Measurements from ENCODE around the gene PAXIP1.
A peak's percentile ranks its signal among the peaks of the same experiment; 100 is the strongest.
"Not testable (repeated sequence)": the region's sequence is repeated elsewhere in the genome, so short reads cannot be mapped to it uniquely, and the experiment has no call there.

Gene PAXIP1, protein sequence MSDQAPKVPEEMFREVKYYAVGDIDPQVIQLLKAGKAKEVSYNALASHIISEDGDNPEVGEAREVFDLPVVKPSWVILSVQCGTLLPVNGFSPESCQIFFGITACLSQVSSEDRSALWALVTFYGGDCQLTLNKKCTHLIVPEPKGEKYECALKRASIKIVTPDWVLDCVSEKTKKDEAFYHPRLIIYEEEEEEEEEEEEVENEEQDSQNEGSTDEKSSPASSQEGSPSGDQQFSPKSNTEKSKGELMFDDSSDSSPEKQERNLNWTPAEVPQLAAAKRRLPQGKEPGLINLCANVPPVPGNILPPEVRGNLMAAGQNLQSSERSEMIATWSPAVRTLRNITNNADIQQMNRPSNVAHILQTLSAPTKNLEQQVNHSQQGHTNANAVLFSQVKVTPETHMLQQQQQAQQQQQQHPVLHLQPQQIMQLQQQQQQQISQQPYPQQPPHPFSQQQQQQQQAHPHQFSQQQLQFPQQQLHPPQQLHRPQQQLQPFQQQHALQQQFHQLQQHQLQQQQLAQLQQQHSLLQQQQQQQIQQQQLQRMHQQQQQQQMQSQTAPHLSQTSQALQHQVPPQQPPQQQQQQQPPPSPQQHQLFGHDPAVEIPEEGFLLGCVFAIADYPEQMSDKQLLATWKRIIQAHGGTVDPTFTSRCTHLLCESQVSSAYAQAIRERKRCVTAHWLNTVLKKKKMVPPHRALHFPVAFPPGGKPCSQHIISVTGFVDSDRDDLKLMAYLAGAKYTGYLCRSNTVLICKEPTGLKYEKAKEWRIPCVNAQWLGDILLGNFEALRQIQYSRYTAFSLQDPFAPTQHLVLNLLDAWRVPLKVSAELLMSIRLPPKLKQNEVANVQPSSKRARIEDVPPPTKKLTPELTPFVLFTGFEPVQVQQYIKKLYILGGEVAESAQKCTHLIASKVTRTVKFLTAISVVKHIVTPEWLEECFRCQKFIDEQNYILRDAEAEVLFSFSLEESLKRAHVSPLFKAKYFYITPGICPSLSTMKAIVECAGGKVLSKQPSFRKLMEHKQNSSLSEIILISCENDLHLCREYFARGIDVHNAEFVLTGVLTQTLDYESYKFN

DNA sequence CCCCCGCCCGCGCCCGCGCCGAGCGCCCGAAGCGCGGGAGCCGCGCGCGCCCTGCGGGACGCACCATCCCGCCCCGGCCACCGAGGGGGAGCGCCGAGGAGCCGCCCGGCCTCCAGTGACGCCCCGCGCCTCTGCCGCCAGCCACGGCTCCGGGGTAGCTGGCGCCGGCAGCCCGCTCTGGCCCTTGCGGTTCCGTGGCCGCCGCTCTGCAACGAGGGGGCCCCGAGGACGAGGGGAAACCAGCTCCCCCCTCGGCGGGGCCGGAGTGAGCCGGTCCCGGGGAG is at the start of gene PAXIP1:
PAXIP1 (minus strand) TSS at position 33 of the 284 bp plus-strand sequence. CDS start 195 bp downstream, outside the sequence.
- peak; percentile 82 for DNase-seq (ENCODE audit: extremely low spot score)
- ChIA-PET POLR2A (interaction anchor here (1.0 to 1.6 kb wide), 2 partner anchors 202 to 295 kb away, joined by 3 to 8 read pairs; partner anchors contain the start of gene INSIG1), CTCF (interaction anchor here (0.9 to 2.4 kb wide), 2 partner anchors 75 to 342 kb away, joined by 5 to 10 read pairs; no protein-coding TSS in a partner anchor)
- no peak for TF ChIP-seq CTCF (IDR thresholded peaks at IDR 0.05; ENCODE audit: control extremely low read depth, extremely low read depth, low read depth, missing control alignments)

GRCh38 chr7:155051355-155051754 is 48.4 kb upstream of the PAXIP1 start:
- ChIA-PET CTCF (interaction anchor here (1.0 kb wide), 2 partner anchors 9 to 35 kb away, joined by 3 read pairs; no protein-coding TSS in a partner anchor), POLR2A (no interaction called here)
- TF ChIP-seq CTCF (IDR thresholded peaks at IDR 0.05; ENCODE audit: control extremely low read depth, extremely low read depth, low read depth, missing control alignments): no peak
- DNase-seq (ENCODE audit: extremely low spot score): no peak

- DNase-seq (ENCODE audit: extremely low spot score): no peak
- ChIA-PET POLR2A (no interaction called here), CTCF (no interaction called here)
- no peak for TF ChIP-seq CTCF (IDR thresholded peaks at IDR 0.05; ENCODE audit: control extremely low read depth, extremely low read depth, low read depth, missing control alignments)
These were observed 45.1 kb upstream of the PAXIP1 start for GRCh38 chr7:155048006-155048405.

GRCh38 chr7:155043756-155044155 is 40.8 kb upstream of the PAXIP1 start:
- no peak for DNase-seq (ENCODE audit: extremely low spot score)
- ChIA-PET POLR2A (no interaction called here), CTCF (interaction anchor here (1.5 kb wide), 1 partner anchor 8 kb away, joined by 3 read pairs; no protein-coding TSS in a partner anchor)
- TF ChIP-seq CTCF (IDR thresholded peaks at IDR 0.05; ENCODE audit: control extremely low read depth, extremely low read depth, low read depth, missing control alignments): no peak

DNA sequence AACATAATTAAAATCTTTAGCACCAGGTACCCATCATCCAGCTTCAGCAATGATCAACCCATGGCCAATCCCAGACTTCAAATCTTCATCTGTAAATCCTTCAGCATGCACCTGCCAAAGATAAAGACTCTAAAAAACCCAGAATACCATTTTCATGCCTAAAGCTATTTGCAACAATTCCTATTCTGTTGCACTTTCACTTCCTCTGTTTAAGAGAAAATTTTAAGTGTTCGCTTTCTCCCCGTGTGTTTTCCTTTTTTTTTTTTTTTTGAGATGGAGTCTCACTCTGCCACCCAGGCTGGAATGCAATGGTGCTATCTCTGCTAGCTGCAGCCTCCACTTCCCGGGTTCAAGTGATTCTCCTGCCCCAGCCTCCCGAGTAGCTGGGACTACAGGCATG is 35.4 kb upstream of the PAXIP1 start:
- DNase-seq (ENCODE audit: extremely low spot score): no peak
- no peak for TF ChIP-seq CTCF (IDR thresholded peaks at IDR 0.05; ENCODE audit: control extremely low read depth, extremely low read depth, low read depth, missing control alignments)
- CTCF ChIA-PET: interaction anchor here (0.7 to 1.1 kb wide), 3 partner anchors 12 to 46 kb away, joined by 3 read pairs; no protein-coding TSS in a partner anchor
- POLR2A ChIA-PET: no interaction called here

DNA sequence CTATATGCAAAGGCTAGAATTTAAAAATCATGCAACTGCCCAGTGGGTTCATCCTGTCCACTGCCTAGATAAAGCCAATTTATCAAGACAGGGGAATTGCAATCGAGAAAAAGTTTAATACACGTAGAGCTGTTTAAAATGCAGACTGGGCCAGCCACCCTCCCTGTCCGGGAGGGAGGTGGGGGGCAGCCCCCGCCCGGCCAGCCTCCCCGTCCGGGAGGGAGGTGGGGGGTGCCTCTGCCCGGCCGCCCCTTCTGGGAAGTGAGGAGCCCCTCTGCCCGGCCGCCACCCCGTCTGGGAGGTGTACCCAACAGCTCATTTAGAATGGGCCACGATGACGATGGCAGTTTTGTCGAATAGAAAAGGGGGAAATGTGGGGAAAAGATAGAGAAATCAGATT is 31.6 kb upstream of the PAXIP1 start:
- DNase-seq (ENCODE audit: extremely low spot score); POLR2A ChIA-PET; CTCF ChIA-PET: not testable (repeated sequence)
